LNCAP (cell line): ENCODE results near the gene SLC39A9.

ENCODE experiments used
- TF ChIP-seq, protein P1 (sequence below): fragments of 450-650 bp; IDR thresholded peaks from 2 replicates; pipeline ENCODE4 v1.5.1; 2017; ENCODE audit warnings: mild to moderate bottlenecking

The SLC39A9 gene

DNA sequence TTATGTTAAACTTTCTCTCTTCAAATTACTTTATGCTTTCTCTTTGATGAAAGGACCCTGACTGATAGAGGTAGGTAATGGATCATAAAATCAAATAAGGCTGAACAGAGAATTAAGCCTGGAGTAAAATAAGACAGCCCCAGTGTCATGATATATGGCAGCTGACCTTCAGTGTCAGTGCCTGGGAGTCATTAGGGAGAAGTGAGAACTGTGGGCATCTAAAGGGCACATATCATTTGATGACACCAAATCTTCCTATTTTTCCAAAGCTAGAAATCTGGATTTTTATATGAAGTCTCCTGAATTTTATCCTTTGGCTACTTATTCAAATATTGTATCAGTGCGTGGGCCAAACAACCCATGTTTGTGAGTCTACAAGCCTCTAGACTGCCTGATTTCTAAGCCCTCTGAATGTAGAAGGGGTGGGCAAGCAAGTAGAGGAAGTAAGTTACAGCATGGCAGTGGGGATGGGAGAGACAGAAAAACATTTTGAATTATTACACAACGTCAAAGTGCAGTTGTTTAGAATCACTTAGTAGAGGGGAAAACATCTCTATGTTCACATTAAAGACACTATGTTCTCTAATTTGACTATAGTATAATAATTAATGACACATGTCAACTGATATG is 10.0 kb downstream of the SLC39A9 start:
- TF ChIP-seq, protein P1, sequence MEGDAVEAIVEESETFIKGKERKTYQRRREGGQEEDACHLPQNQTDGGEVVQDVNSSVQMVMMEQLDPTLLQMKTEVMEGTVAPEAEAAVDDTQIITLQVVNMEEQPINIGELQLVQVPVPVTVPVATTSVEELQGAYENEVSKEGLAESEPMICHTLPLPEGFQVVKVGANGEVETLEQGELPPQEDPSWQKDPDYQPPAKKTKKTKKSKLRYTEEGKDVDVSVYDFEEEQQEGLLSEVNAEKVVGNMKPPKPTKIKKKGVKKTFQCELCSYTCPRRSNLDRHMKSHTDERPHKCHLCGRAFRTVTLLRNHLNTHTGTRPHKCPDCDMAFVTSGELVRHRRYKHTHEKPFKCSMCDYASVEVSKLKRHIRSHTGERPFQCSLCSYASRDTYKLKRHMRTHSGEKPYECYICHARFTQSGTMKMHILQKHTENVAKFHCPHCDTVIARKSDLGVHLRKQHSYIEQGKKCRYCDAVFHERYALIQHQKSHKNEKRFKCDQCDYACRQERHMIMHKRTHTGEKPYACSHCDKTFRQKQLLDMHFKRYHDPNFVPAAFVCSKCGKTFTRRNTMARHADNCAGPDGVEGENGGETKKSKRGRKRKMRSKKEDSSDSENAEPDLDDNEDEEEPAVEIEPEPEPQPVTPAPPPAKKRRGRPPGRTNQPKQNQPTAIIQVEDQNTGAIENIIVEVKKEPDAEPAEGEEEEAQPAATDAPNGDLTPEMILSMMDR, result no peak

GRCh38 chr14:69413483-69413882 is 15.0 kb downstream of the SLC39A9 start:
- TF ChIP-seq, protein P1, result no peak

DNA sequence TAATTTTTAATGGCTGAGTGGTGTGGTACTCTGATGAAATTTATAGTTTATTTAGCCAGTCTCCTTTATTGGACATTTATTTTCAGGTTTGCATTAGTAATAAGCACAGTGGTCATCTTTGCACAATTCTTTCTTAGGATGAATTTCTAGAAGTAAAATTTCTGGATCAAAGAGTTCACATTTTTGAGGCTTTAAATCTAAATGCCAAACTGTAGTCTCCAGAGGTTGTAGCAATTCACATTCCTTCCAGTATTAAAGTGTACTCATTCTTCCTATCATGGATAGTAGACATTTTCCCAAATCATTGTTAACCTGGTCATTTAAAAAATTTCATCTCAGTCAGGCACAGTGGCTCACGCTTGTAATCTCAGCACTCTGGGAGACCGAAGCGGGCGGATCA is 24.8 kb downstream of the SLC39A9 start:
- TF ChIP-seq, protein P1, result no peak

GRCh38 chr14:69424149-69424923 is 25.8 kb downstream of the SLC39A9 start:
- TF ChIP-seq, protein P1, result no peak

- TF ChIP-seq, protein P1, result no peak
Observed at GRCh38 chr14:69427596-69427995, 29.1 kb downstream of the SLC39A9 start.

- TF ChIP-seq, protein P1, result no peak
Observed at GRCh38 chr14:69428289-69428998, 30.0 kb downstream of the SLC39A9 start.

- TF ChIP-seq, protein P1, result no peak
Observed at GRCh38 chr14:69429643-69430042, 31.2 kb downstream of the SLC39A9 start.
